HL-60 (cell line): Measurements from ENCODE around the gene TPR.
"Not testable (repeated sequence)": the region's sequence is repeated elsewhere in the genome, so short reads cannot be mapped to it uniquely, and the experiment has no call there.

ENCODE experiments used
- SPI1 ChIP-seq: IDR thresholded peaks from 2 replicates; pipeline ENCODE4 v1.6.1; 2012; ENCODE audit warnings: low read depth, mild to moderate bottlenecking, borderline replicate concordance
- TF ChIP-seq, protein P1 (sequence below): IDR thresholded peaks from one replicate; pipeline ENCODE4 v1.5.1; 2011; ENCODE audit warnings: low read length, control low read depth, inconsistent platforms; ENCODE audit not compliant: insufficient read depth

DNA sequence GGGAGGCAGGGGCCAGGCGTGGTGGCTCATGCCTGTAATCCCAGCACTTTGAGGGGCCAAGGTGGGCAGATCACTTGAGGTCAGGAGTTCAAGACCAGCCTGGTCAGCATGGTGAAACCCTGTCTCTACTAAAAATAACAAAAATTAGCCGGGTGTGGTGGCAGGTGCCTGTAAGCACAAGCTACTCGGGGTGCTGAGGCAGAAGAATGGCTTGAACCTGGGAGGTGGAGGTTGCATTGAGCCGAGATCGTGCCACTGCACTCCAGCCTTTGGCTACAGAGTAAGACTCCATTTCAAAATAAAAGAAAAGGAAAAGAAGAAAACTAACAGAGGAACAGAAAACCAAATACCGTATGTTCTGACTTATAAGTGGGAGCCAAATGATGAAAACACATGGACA, 17.7 kb upstream of the TPR start:
- TF ChIP-seq SPI1 = not testable (repeated sequence)
- TF ChIP-seq, protein P1, sequence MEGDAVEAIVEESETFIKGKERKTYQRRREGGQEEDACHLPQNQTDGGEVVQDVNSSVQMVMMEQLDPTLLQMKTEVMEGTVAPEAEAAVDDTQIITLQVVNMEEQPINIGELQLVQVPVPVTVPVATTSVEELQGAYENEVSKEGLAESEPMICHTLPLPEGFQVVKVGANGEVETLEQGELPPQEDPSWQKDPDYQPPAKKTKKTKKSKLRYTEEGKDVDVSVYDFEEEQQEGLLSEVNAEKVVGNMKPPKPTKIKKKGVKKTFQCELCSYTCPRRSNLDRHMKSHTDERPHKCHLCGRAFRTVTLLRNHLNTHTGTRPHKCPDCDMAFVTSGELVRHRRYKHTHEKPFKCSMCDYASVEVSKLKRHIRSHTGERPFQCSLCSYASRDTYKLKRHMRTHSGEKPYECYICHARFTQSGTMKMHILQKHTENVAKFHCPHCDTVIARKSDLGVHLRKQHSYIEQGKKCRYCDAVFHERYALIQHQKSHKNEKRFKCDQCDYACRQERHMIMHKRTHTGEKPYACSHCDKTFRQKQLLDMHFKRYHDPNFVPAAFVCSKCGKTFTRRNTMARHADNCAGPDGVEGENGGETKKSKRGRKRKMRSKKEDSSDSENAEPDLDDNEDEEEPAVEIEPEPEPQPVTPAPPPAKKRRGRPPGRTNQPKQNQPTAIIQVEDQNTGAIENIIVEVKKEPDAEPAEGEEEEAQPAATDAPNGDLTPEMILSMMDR = not testable (repeated sequence)
